Panc1 (cell line): Measurements from ENCODE around the gene EIF3B.

Experiments
- CTCF ChIP-seq: fragments of 450-650 bp; IDR thresholded peaks from 2 replicates; pipeline ENCODE4 v1.5.1; 2017; ENCODE audit warnings: mild to moderate bottlenecking
- POLR2AphosphoS5 ChIP-seq: IDR thresholded peaks from 2 replicates; pipeline ENCODE4 v1.6.1; 2012; ENCODE audit warnings: mild to moderate bottlenecking, low read depth, low read length, moderate library complexity

- no peak for TF ChIP-seq CTCF
- TF ChIP-seq POLR2AphosphoS5: peak; percentile 74
These were observed 40.2 kb upstream of the EIF3B start, which contains the start of gene SNX8 for GRCh38 chr7:2314209-2314955.
